Activated CD4-positive, alpha-beta T cell treated with anti-CD3 and anti-CD28 coated beads, Interleukin-2, amount 50 U/mL, for 16 hours (primary cell): ENCODE results near the gene CDH4.

Source experiments
- DNase-seq: peaks from one replicate; pipeline ENCODE4 v3.0.0-alpha.2; 2020

Gene CDH4

GRCh38 chr20:61361501-61361900 lies 109.4 kb downstream of the CDH4 start:
- no peak for DNase-seq

GRCh38 chr20:61364147-61364546 lies 112.1 kb downstream of the CDH4 start:
- DNase-seq = no peak

GRCh38 chr20:61366914-61367313 lies 114.9 kb downstream of the CDH4 start:
- DNase-seq = no peak

GRCh38 chr20:61369731-61370520 lies 117.9 kb downstream of the CDH4 start:
- no peak for DNase-seq

GRCh38 chr20:61370841-61371303 lies 118.8 kb downstream of the CDH4 start:
- no peak for DNase-seq

GRCh38 chr20:61371501-61372136 lies 119.6 kb downstream of the CDH4 start:
- no peak for DNase-seq

GRCh38 chr20:61372137-61373054 lies 120.3 kb downstream of the CDH4 start:
- no peak for DNase-seq

- no peak for DNase-seq
Measured at GRCh38 chr20:61373055-61373399, 121.0 kb downstream of the CDH4 start.

- DNase-seq = no peak
Measured at GRCh38 chr20:61373956-61374545, 122.0 kb downstream of the CDH4 start.

- no peak for DNase-seq
Measured at GRCh38 chr20:61376541-61377240, 124.6 kb downstream of the CDH4 start.

GRCh38 chr20:61378694-61379355 lies 126.8 kb downstream of the CDH4 start:
- no peak for DNase-seq

- no peak for DNase-seq
Measured at GRCh38 chr20:61379898-61380544, 128.0 kb downstream of the CDH4 start.

- no peak for DNase-seq
Measured at GRCh38 chr20:61380545-61380915, 128.5 kb downstream of the CDH4 start.

GRCh38 chr20:61382194-61382593 lies 130.1 kb downstream of the CDH4 start:
- DNase-seq = no peak

- no peak for DNase-seq
Measured at GRCh38 chr20:61385296-61385695, 133.2 kb downstream of the CDH4 start.

- DNase-seq = no peak
Measured at GRCh38 chr20:61385731-61386130, 133.7 kb downstream of the CDH4 start.

- no peak for DNase-seq
Measured at GRCh38 chr20:61387204-61387953, 135.3 kb downstream of the CDH4 start.

GRCh38 chr20:61387954-61388348 lies 135.9 kb downstream of the CDH4 start:
- DNase-seq = no peak

- no peak for DNase-seq
Measured at GRCh38 chr20:61389077-61389476, 137.0 kb downstream of the CDH4 start.

- DNase-seq = no peak
Measured at GRCh38 chr20:61391185-61391584, 139.1 kb downstream of the CDH4 start.
